HEK293T (cell line): Measurements from ENCODE around the gene PHKA1.
"Not testable (repeated sequence)": the region's sequence is repeated elsewhere in the genome, so short reads cannot be mapped to it uniquely, and the experiment has no call there.

Experiments used
- CTCF ChIA-PET: fragments of 350-600 bp; formaldehyde crosslinking; extraction: SDS; loops from one replicate; lab custom pipeline; 2021; ENCODE audit warnings: antibody characterized with exemption, inconsistent platforms; lab: Yijun Ruan, JAX
- POLR2A ChIA-PET: fragments of 350-600 bp; formaldehyde crosslinking; extraction: SDS; loops from one replicate; lab custom pipeline; 2020; ENCODE audit warnings: antibody characterized with exemption, inconsistent platforms; lab: Yijun Ruan, JAX
- DNase-seq: peaks from one replicate; pipeline ENCODE4 v3.0.0; 2012; ENCODE audit warnings: mixed read lengths; ENCODE audit errors: extremely low spot score
- ARNT ChIP-seq: fragments of 450-650 bp; IDR thresholded peaks from 2 replicates; pipeline ENCODE4 v1.6.1; 2017; ENCODE audit warnings: mild to moderate bottlenecking
- BHLHE40 ChIP-seq: fragments of 450-650 bp; IDR thresholded peaks from 2 replicates; pipeline ENCODE4 v1.6.1; 2016; ENCODE audit warnings: mild to moderate bottlenecking, moderate library complexity, borderline replicate concordance
- CTBP1 ChIP-seq: fragments of 450-650 bp; IDR thresholded peaks from 2 replicates; pipeline ENCODE4 v1.6.1; 2016; ENCODE audit warnings: borderline replicate concordance
- ELF4 ChIP-seq: fragments of 450-650 bp; IDR thresholded peaks from 2 replicates; pipeline ENCODE4 v1.6.1; 2017; ENCODE audit warnings: antibody characterized with exemption
- FOXA1 ChIP-seq: fragments of 450-650 bp; IDR thresholded peaks from 2 replicates; pipeline ENCODE4 v1.6.1; 2016; ENCODE audit warnings: mild to moderate bottlenecking
- FOXK2 ChIP-seq: fragments of 450-650 bp; IDR thresholded peaks from 2 replicates; pipeline ENCODE4 v1.6.1; 2016; ENCODE audit warnings: mild to moderate bottlenecking
- FOXM1 ChIP-seq: fragments of 450-650 bp; IDR thresholded peaks from 2 replicates; pipeline ENCODE4 v1.6.1; 2017; ENCODE audit warnings: mild to moderate bottlenecking, borderline replicate concordance
- HDGF ChIP-seq: fragments of 450-650 bp; IDR thresholded peaks from 2 replicates; pipeline ENCODE4 v1.6.1; 2017; ENCODE audit warnings: antibody characterized with exemption, borderline replicate concordance
- L3MBTL2 ChIP-seq: fragments of 450-650 bp; conservative IDR thresholded peaks from 2 replicates; pipeline ENCODE4 v1.6.1; 2016; ENCODE audit warnings: mild to moderate bottlenecking
- LEF1 ChIP-seq: fragments of 450-650 bp; IDR thresholded peaks from 2 replicates; pipeline ENCODE4 v1.6.1; 2017; ENCODE audit warnings: mild to moderate bottlenecking, borderline replicate concordance
- NFRKB ChIP-seq: fragments of 450-650 bp; IDR thresholded peaks from 2 replicates; pipeline ENCODE4 v1.6.1; 2016; ENCODE audit warnings: mild to moderate bottlenecking, moderate library complexity
- SP1 ChIP-seq: fragments of 450-650 bp; IDR thresholded peaks from 2 replicates; pipeline ENCODE4 v1.6.1; 2017
- SUZ12 ChIP-seq: fragments of 450-650 bp; IDR thresholded peaks from 2 replicates; pipeline ENCODE4 v1.6.1; 2016; ENCODE audit warnings: mild to moderate bottlenecking
- TARDBP ChIP-seq: fragments of 450-650 bp; IDR thresholded peaks from 2 replicates; pipeline ENCODE4 v1.6.1; 2016
- ZNF384 ChIP-seq: fragments of 450-650 bp; IDR thresholded peaks from 2 replicates; pipeline ENCODE4 v1.6.1; 2016
- TF ChIP-seq, protein P1 (sequence below): fragments of 450-650 bp; IDR thresholded peaks from 2 replicates; pipeline ENCODE4 v1.6.1; 2016

The PHKA1 gene

DNA sequence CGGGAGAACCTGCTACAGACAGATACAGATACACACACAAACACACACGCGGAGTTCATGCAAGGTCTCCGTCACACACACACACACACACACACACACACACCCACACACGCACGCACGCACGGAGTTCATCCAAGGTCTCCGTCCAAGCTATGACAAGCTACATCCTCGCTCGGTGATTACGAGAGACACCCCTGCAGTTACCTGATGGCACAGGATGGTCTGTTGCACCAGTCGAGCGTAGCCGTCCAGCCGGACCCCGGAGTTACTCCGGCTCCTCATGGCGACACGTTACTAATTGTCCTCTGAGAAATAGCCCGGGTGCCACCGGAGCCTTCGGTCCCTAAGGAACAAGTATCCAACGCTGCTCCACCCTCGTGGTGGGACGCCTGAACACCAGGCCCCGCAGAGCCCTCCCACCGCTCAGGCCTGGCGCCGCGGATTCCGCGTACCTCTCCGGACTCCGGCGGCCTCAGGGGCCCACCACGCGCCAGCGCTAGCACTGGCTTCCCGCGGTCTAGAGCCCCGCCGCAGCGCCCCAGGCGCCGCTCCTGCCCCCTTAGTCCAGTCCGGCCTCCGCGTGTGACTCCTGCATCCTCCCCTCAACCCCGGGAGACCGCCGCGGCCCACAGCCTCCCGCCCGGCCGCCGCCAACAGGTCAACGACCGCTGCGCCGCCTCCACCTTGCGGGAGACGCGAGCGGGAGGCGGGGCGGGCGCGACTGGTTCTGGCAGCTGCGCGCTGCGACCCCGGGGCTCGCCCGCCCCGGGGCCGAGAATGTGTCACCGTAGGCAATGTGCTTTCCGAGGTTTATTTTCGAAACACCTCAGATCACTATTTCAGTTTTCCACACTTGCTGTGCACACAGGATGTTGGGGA lies at the start of gene PHKA1:
Gene PHKA1, minus strand, starts transcription at position 708 of the 879 bp plus-strand sequence. Its CDS starts 426 bp downstream, at position 282.
- 0 out of 2 replicates have a peak, but pooled peaks have one; percentile 43 for TF ChIP-seq L3MBTL2
- TF ChIP-seq ARNT: peak; percentile 75; the same call in 1 of the 2 replicates
- peak; percentile 52 for DNase-seq
- POLR2A ChIA-PET: interaction anchor here (0.6 to 1.4 kb wide), 6 partner anchors 8 to 533 kb away, joined by 3 to 4 read pairs (median 3); partner anchors contain the start of genes PIN4 and RPS4X
- CTCF ChIA-PET: not testable (repeated sequence)

DNA sequence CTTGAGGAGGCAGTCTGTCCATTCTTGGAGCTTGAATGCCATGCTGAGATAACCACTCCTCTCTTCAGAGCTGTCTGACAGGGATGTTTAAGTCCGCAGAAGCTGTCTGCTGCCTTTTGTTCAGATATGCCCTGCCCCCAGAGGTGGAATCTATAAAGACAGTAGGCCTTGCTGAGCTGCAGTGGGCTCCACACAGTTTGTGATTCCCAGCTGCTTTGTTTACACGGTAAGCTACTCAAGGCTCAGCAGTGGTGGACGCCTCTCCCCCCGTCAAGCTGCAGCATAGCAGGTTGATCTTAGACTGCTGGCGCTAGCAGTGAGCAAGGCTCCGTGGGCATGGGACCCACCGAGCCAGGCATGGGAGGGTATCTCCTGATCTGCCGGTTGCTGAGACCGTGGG lies 46.3 kb upstream of the PHKA1 start:
- POLR2A ChIA-PET, DNase-seq, CTCF ChIA-PET: not testable (repeated sequence)

DNA sequence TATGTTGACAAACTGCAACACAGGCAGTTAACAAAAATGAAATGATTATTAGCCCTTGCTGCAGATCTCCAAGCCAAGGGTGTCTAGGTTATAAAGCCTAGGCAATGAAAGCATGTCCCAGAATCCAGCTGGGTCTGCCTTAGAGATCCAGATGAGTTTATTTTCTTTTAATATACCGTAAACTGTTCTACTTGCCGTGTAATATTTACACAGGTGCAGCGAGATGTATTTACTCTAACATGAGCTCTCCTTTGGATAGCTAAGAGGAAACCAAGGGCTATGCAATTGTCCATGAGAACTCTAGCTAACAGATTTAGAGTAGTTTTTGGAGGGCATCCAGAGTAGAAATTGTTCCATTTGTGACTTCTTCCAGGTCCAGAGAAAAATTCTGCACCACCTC lies 34.4 kb upstream of the PHKA1 start:
- DNase-seq, POLR2A ChIA-PET, CTCF ChIA-PET: not testable (repeated sequence)

DNA sequence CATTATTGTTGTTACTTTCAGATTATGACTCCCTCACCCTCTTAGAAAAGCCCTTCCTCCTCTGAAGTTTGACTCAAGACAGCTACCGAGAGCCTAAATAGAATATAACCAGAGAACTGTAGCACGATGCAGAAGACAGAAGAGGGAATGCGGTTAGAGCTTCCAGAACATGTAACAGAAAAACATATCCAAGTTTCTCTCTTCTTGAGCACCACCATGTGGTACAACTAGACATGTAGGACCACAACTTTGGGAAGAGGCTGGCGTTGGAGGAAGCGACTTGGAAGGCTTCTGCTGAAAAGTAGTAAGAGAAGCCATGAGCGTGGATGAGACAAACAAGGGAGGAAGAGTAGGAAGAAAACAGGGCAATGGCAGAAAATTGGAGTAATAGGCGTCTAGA lies 31.4 kb upstream of the PHKA1 start:
- POLR2A ChIA-PET, DNase-seq, CTCF ChIA-PET: not testable (repeated sequence)

DNA sequence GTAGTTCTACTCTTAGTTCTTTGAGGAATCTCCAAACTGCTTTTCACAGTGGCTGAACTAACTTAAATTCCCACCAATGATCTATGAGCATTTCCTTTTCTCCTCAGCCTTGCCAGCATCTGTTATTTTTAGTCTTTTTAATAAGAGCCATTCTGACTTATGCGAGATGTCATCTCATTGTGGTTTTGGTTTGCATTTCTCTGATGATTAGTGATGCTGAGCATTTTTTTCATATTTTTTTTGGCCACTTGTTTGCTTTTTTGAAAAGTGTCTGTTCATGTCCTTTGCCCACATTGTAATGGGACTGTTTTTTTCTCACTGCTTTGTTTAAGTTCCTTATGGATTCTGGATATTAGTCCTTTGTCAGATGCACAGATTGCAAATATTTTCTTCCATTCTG lies 21.5 kb upstream of the PHKA1 start:
- CTCF ChIA-PET: no interaction called here
- DNase-seq: no peak
- TF ChIP-seq HDGF (no peak), FOXA1 (no peak), TARDBP (no peak), ZNF384 (no peak), FOXM1 (no peak), L3MBTL2 (no peak), ARNT (no peak), BHLHE40 (no peak), FOXK2 (no peak)
- TF ChIP-seq, protein P1, sequence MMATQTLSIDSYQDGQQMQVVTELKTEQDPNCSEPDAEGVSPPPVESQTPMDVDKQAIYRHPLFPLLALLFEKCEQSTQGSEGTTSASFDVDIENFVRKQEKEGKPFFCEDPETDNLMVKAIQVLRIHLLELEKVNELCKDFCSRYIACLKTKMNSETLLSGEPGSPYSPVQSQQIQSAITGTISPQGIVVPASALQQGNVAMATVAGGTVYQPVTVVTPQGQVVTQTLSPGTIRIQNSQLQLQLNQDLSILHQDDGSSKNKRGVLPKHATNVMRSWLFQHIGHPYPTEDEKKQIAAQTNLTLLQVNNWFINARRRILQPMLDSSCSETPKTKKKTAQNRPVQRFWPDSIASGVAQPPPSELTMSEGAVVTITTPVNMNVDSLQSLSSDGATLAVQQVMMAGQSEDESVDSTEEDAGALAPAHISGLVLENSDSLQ: no peak
- POLR2A ChIA-PET: no interaction called here

DNA sequence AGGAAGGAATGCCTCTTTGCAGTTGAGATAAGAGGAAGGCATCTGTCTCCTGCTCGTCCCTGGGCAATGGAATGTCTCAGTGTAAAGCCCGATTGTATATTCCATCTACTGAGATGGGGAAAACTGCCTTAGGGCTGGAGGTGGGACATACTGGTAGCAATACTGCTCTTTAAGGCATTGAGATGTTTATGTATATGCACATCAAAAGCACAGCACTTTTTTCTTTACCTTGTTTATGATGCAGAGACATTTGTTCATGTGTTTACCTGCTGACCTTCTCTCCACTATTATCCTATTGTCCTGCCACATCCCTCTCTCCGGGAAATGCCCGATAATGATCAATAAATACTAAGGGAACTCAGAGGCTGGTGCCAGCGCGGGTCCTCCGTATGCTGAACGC lies 19.5 kb upstream of the PHKA1 start:
- CTCF ChIA-PET, POLR2A ChIA-PET, DNase-seq: not testable (repeated sequence)

DNA sequence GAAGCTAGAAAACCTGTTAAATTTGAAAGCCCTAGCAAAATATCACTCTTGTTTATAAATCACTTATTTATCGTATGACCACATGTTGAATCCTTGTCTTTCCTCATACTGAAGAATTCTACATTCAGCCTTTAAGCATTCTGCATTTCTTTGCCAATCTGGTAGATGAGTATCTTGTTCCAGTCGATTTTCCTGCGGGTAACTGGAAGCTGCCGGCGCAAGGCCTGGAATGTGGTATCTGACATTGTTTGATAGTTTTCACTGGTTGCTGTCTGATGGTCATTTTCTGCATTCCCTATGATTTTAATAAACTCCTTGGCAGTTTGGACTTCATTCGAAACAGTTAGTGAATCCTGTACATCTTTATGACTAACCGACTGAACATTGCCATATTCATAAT lies 13.7 kb upstream of the PHKA1 start:
- ChIA-PET POLR2A (no interaction called here), CTCF (no interaction called here)
- no peak for TF ChIP-seq HDGF
- TF ChIP-seq, protein P1: no peak
- no peak for TF ChIP-seq LEF1
- TF ChIP-seq CTBP1: no peak
- TF ChIP-seq SUZ12: no peak
- TF ChIP-seq ZNF384: no peak
- no peak for TF ChIP-seq ELF4
- no peak for TF ChIP-seq FOXK2
- no peak for TF ChIP-seq FOXM1
- no peak for TF ChIP-seq L3MBTL2
- DNase-seq: no peak

DNA sequence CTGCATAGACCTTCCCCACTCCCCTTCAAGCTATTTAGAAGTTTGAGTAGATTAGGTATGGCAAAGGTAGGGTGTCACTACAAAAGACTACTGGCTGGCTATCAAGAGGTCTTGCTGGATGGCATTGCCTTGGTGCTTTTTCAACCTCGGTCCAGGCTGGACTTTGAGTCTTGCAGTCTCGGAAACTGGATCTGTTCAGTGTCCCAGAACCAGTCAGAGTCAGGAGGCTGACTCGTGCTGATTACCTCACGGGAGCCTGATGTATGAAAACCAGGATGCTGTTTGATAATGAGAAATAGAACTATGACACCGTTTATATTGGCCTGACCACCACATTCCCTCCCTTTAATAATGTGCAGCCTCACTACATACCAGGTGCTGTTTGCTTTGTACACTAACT lies 2.7 kb upstream of the PHKA1 start:
- TF ChIP-seq ZNF384: no peak
- no peak for TF ChIP-seq TARDBP
- no peak for TF ChIP-seq ARNT
- TF ChIP-seq CTBP1: no peak
- no peak for TF ChIP-seq FOXK2
- no peak for TF ChIP-seq NFRKB
- TF ChIP-seq SUZ12: no peak
- TF ChIP-seq SP1: no peak
- TF ChIP-seq LEF1: no peak
- no peak for TF ChIP-seq HDGF
- TF ChIP-seq L3MBTL2: no peak
- TF ChIP-seq FOXA1: no peak
- TF ChIP-seq ELF4: no peak
- TF ChIP-seq, protein P1: no peak
- no peak for TF ChIP-seq FOXM1
- no peak for TF ChIP-seq BHLHE40
- DNase-seq: no peak
- POLR2A ChIA-PET: no interaction called here
- CTCF ChIA-PET: no interaction called here
